HCT116 (cell line): ENCODE results near the gene HAUS6. TPM values are rescaled to one million over a fixed set of nuclear protein-coding genes. Genes with fewer than 3 reads are reported as not detected.

ENCODE experiments used
- ATAC-seq: fragments of 200-7000 bp; cut with Tn5 transposase; 2 replicates; pipeline ENCODE4 v1.9.1; 2020; ENCODE audit warnings: mild to moderate bottlenecking, moderate library complexity
- BruUV-seq: library from RNA; stranded (reverse); fragments of 400-500 nt; replicated peaks from 2 replicates; lab custom pipeline; 2021; lab: Mats Ljungman, UMichigan
- CTCF ChIA-PET: fragments of 300-600 bp; sonication (Branson Sonifier 250); formaldehyde crosslinking; loops from one replicate; lab custom pipeline; 2021; ENCODE audit warnings: antibody characterized with exemption; lab: Charles Lee
- POLR2A ChIA-PET: fragments of 300-600, 350-600 bp; sonication (Branson Sonifier 250); formaldehyde crosslinking; loops from one replicate; lab custom pipeline; 2021; ENCODE audit warnings: antibody characterized with exemption; lab: Charles Lee
- RAD21 ChIA-PET, 2 experiments: fragments of 300-600 bp; sonication (Branson Sonifier 250); formaldehyde crosslinking; loops; one replicate each; lab custom pipeline; 2023; ENCODE audit warnings: low total read pairs in 2 of 2; ENCODE audit not compliant: uncharacterized antibody in 2 of 2, unreplicated experiment in 2 of 2, low non-redundant PET in 1 of 2; lab: Charles Lee
- DNase-seq: peaks from one replicate; pipeline ENCODE4 v3.0.0-alpha.2; 2010; ENCODE audit warnings: low read depth, low spot score
- H2AFZ ChIP-seq: fragments of 200-600 bp; shearing (Covaris generic), sonication (generic); 2 replicates; pipeline ENCODE4 v1.6.1; 2017; ENCODE audit warnings: low read depth, mixed run types, mixed read lengths, antibody characterized with exemption, low read length; ENCODE audit not compliant: poor library complexity, severe bottlenecking
- H3K27ac ChIP-seq: 2 replicates; pipeline ENCODE4 v1.5.1; 2012; ENCODE audit warnings: low read depth, low read length
- H3K27me3 ChIP-seq: fragments of 200-600 bp; sonication (generic); 2 replicates; pipeline ENCODE4 v1.6.1; 2016; ENCODE audit warnings: mixed run types, low read length, mixed read lengths; ENCODE audit not compliant: insufficient read depth
- H3K36me3 ChIP-seq, 2 experiments: fragments of 200-500 bp in 1 of 2; fragments of 200-600 bp in 1 of 2; sonication (Bioruptor generic) in 1 of 2; sonication (generic) in 1 of 2; 2 replicates each; pipeline versions ENCODE4 v1.5.1 to v1.6.1; 2014 to 2016; ENCODE audit warnings: low read length in 2 of 2, inconsistent platforms in 1 of 2, mixed read lengths in 1 of 2, mixed run types in 1 of 2; ENCODE audit not compliant: insufficient read depth in 2 of 2, control insufficient read depth in 1 of 2
- H3K4me1 ChIP-seq, 2 experiments: fragments of 200-600 bp in 1 of 2; sonication (generic) in 1 of 2; 2 replicates each; pipeline versions ENCODE4 v1.5.1 to v1.6.1; 2012 to 2017; ENCODE audit warnings: low read length in 2 of 2, inconsistent platforms in 1 of 2, mild to moderate bottlenecking in 1 of 2, mixed read lengths in 1 of 2, mixed run types in 1 of 2, moderate library complexity in 1 of 2; ENCODE audit not compliant: insufficient read depth in 2 of 2, control insufficient read depth in 1 of 2
- H3K4me2 ChIP-seq: fragments of 200-600 bp; sonication (generic); 2 replicates; pipeline ENCODE4 v1.6.1; 2017; ENCODE audit warnings: mixed run types, low read length, mixed read lengths
- H3K4me3 ChIP-seq, 2 experiments: fragments of 200-600 bp in 1 of 2; sonication (generic) in 1 of 2; replicated peaks in 1 of 2; 2 replicates each; pipeline ENCODE4 v1.5.1; 2011 to 2016; ENCODE audit warnings: low read length in 2 of 2, control low read depth in 1 of 2, low read depth in 1 of 2, mild to moderate bottlenecking in 1 of 2, mixed read lengths in 1 of 2, mixed run types in 1 of 2
- H3K79me2 ChIP-seq: fragments of 200-600 bp; sonication (generic); 2 replicates; pipeline ENCODE4 v1.6.1; 2017; ENCODE audit warnings: mild to moderate bottlenecking, mixed run types, low read length, moderate library complexity, mixed read lengths; ENCODE audit not compliant: insufficient read depth
- H3K9ac ChIP-seq: fragments of 200-600 bp; sonication (generic); 2 replicates; pipeline ENCODE4 v1.6.1; 2016; ENCODE audit warnings: low read length, mixed read lengths
- H3K9me2 ChIP-seq: fragments of 200-600 bp; sonication (generic), shearing (Covaris generic); 2 replicates; pipeline ENCODE4 v1.6.1; 2017; ENCODE audit warnings: mixed run types, mild to moderate bottlenecking, moderate library complexity; ENCODE audit not compliant: insufficient read depth
- H3K9me3 ChIP-seq, 2 experiments: fragments of 200-500 bp in 1 of 2; fragments of 200-600 bp in 1 of 2; sonication (Bioruptor generic) in 1 of 2; sonication (generic) in 1 of 2; 2 replicates each; pipeline ENCODE4 v1.6.1; 2014 to 2017; ENCODE audit warnings: low read length in 2 of 2, mixed read lengths in 2 of 2, inconsistent platforms in 1 of 2, low read depth in 1 of 2, mild to moderate bottlenecking in 1 of 2, mixed run types in 1 of 2, moderate library complexity in 1 of 2; ENCODE audit not compliant: control insufficient read depth in 1 of 2, insufficient read depth in 1 of 2
- H4K20me1 ChIP-seq: fragments of 200-600 bp; sonication (generic), shearing (Covaris generic); 2 replicates; pipeline ENCODE4 v1.6.1; 2017; ENCODE audit warnings: mixed run types, mild to moderate bottlenecking, moderate library complexity; ENCODE audit not compliant: insufficient read depth
- ATF3 ChIP-seq: IDR thresholded peaks from 2 replicates; pipeline ENCODE4 v1.6.1; 2012
- CBX3 ChIP-seq: IDR thresholded peaks from 2 replicates; pipeline ENCODE4 v1.6.1; 2012; ENCODE audit warnings: low read depth
- CEBPB ChIP-seq: IDR thresholded peaks from 2 replicates; pipeline ENCODE4 v1.6.1; 2012; ENCODE audit warnings: low read depth
- CTCF ChIP-seq, 3 experiments: fragments of 200-600 bp in 1 of 3; sonication (generic) in 1 of 3; IDR thresholded peaks in 2 of 3; conservative IDR thresholded peaks in 1 of 3; 2 replicates each; pipeline ENCODE4 v1.5.1; 2012 to 2017; ENCODE audit warnings: low read depth in 2 of 3, low read length in 2 of 3, antibody characterized with exemption in 1 of 3, borderline replicate concordance in 1 of 3, control low read depth in 1 of 3, mild to moderate bottlenecking in 1 of 3, mixed read lengths in 1 of 3, mixed run types in 1 of 3, moderate library complexity in 1 of 3; ENCODE audit not compliant: insufficient read depth in 1 of 3
- ELF1 ChIP-seq: IDR thresholded peaks from 2 replicates; pipeline ENCODE4 v1.6.1; 2012; ENCODE audit warnings: low read depth, borderline replicate concordance
- EZH2 ChIP-seq: fragments of 200-600 bp; sonication (generic); IDR thresholded peaks from 2 replicates; pipeline ENCODE4 v1.6.1; 2017; ENCODE audit warnings: antibody characterized with exemption, mixed run types
- EZH2phosphoT487 ChIP-seq: fragments of 200-600 bp; IDR thresholded peaks from 2 replicates; pipeline ENCODE4 v1.6.1; 2018; ENCODE audit warnings: antibody characterized with exemption, borderline replicate concordance
- FOSL1 ChIP-seq: IDR thresholded peaks from 2 replicates; pipeline ENCODE4 v1.6.1; 2012; ENCODE audit warnings: low read depth
- MAX ChIP-seq: IDR thresholded peaks from 2 replicates; pipeline ENCODE4 v1.6.1; 2012
- POLR2A ChIP-seq: IDR thresholded peaks from 2 replicates; pipeline ENCODE4 v1.7.0; 2011; ENCODE audit warnings: borderline replicate concordance; ENCODE audit not compliant: insufficient read depth, insufficient read length; ENCODE audit errors: extremely low read depth
- POLR2AphosphoS5 ChIP-seq: IDR thresholded peaks from 2 replicates; pipeline ENCODE4 v1.6.1; 2011; ENCODE audit warnings: mild to moderate bottlenecking, low read depth, low read length, moderate library complexity
- RAD21 ChIP-seq: IDR thresholded peaks from 2 replicates; pipeline ENCODE4 v1.6.1; 2012; ENCODE audit warnings: low read depth, mild to moderate bottlenecking
- SP1 ChIP-seq: IDR thresholded peaks from 2 replicates; pipeline ENCODE4 v1.6.1; 2012; ENCODE audit warnings: low read depth
- SRF ChIP-seq: IDR thresholded peaks from 2 replicates; pipeline ENCODE4 v1.6.1; 2012; ENCODE audit warnings: low read depth
- TCF7L2 ChIP-seq: IDR thresholded peaks from 2 replicates; pipeline ENCODE4 v1.7.0; 2011; ENCODE audit warnings: borderline replicate concordance, inconsistent platforms; ENCODE audit not compliant: insufficient read depth, insufficient read length; ENCODE audit errors: extremely low read depth
- YY1 ChIP-seq: IDR thresholded peaks from 2 replicates; pipeline ENCODE4 v1.6.1; 2011; ENCODE audit warnings: low read length, low read depth, moderate library complexity, mild to moderate bottlenecking; ENCODE audit not compliant: insufficient replicate concordance; ENCODE audit errors: extremely low read depth
- ZBTB33 ChIP-seq: IDR thresholded peaks from 2 replicates; pipeline ENCODE4 v1.6.1; 2011; ENCODE audit warnings: mild to moderate bottlenecking, low read length, moderate library complexity; ENCODE audit not compliant: insufficient replicate concordance; ENCODE audit errors: extremely low read depth
- ZFX ChIP-seq: fragments of 450-650 bp; IDR thresholded peaks from 2 replicates; pipeline ENCODE4 v1.6.1; 2017
- ZNF274 ChIP-seq: fragments of 200-500 bp; sonication (Bioruptor generic); IDR thresholded peaks from 2 replicates; pipeline ENCODE4 v1.6.1; 2014; ENCODE audit warnings: mild to moderate bottlenecking, low read depth, low read length, inconsistent platforms
- intact Hi-C: fragments of 100-400 bp; cut with micrococcal nuclease; formaldehyde crosslinking; loops from 2 replicates; pipeline ENCODE4 v1.10.0; 2022
- total RNA-seq: library from RNA; stranded (reverse); gene quantifications from one replicate; pipeline ENCODE4 v1.2.1, GENCODE V29; 2021; ENCODE audit not compliant: unreplicated experiment

HAUS6 gene
- total RNA-seq, 1 experiment from 2014 or later: 28.8 TPM

GRCh38 chr9:19140259-19140658 is 37.6 kb upstream of the HAUS6 start:
- Histone ChIP-seq H3K9ac (no peak overlapping the region), H2AFZ (no peak overlapping the region)
- intact Hi-C loops: no loop called here
- RAD21 ChIA-PET: no interaction called here
- TF ChIP-seq RAD21 (no peak), ELF1 (no peak), POLR2AphosphoS5 (no peak), CBX3 (no peak), ZNF274 (no peak), TCF7L2 (no peak), YY1 (no peak), CTCF (IDR thresholded peaks at IDR 0.05 in 2 of 3, conservative IDR thresholded peaks at IDR 0.05 in 1 of 3; ENCODE audit: borderline replicate concordance in 1 of 3, insufficient read depth in 1 of 3, low read depth in 2 of 3, low read length in 2 of 3) (no peak), SRF (no peak), EZH2phosphoT487 (no peak), ZBTB33 (no peak), SP1 (no peak), MAX (no peak), POLR2A (no peak), EZH2 (no peak), ZFX (no peak), FOSL1 (no peak), ATF3 (no peak), CEBPB (no peak)
- TF ChIP-seq, all 23 proteins: peak for 0
- H3K79me2 ChIP-seq: no peaks in the 10 kb centered on the region
- no peak for ATAC-seq
- no peaks in the 10 kb centered on the region for H3K36me3 ChIP-seq
- H3K27me3 ChIP-seq: no peaks in the 10 kb centered on the region
- H3K9me3 ChIP-seq: no peaks in the 10 kb centered on the region
- H3K4me2 ChIP-seq: no peak overlapping the region
- H3K4me1 ChIP-seq: peaks cover 0 to 4% of the 10 kb centered on the region in 2 experiments; a peak in 2 of 4 replicates
- H3K27ac ChIP-seq: no peak overlapping the region
- ChIA-PET POLR2A (no interaction called here), CTCF (no interaction called here)
- no peak for DNase-seq
- no peaks in the 10 kb centered on the region for H4K20me1 ChIP-seq
- H3K9me2 ChIP-seq: no peaks in the 10 kb centered on the region
- BruUV-seq: no TSS peak
- no peak overlapping the region for H3K4me3 ChIP-seq
